ENCODE data around the gene TTYH3. TPM values are rescaled to one million over a fixed set of nuclear protein-coding genes. Genes with fewer than 3 reads are reported as not detected.

TTYH3 gene
- total and polyA plus RNA-seq, 2 of the 13 experiments (the other 11 are each of a cell fraction or from before 2014, with no cell fraction given) = 26.3 to 50.0 TPM

DNA sequence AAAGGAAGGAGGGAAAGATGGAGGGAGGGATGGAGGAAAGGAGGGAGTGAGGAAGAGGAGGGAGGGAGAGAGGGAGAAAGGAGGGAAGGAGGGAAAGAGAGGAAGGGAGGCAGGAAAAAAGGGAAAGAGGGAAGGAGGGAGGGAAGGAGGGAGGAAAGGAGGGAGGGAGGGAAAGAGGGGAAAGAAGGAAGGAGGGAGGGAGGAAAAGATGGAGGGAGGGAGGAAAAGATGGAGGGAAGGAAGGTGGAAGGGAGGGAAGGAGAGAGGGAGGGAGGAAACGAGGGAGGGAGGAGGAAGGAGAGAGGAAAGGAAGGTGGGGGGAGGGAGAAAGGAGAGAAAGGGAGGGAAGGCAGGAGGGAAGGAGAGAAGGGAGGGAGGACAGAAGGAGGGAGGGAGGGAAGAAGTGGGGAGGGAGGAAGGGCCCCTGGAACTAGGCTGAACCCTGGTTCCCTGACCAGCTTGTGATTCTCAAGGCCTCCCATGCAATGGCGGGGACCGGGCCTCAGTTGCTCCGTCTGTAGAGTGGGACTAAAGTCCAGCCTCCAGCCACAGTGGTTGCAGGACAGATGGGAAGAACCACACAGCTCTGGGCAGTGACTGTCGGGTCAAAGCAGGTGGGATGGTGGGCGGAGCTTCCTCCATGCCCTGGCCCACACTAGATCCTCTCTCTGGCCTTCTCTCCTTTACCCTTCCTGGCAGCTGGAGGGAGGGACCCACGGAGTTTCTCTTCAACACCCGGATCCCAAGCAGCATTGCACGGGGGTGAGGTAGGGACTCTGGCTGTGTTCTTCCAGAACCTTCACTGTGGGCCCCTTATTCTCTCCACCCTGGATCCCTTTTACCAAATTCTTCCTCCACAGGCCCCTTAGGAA, 4.3 kb upstream of the TTYH3 start (continued):
- no peak for TF ChIP-seq CREB3 (CRISPR knock-in tag; IDR thresholded peaks at IDR 0.05)
- TF ChIP-seq ZBTB7B (CRISPR knock-in tag; IDR thresholded peaks at IDR 0.05) = no peak; the same call in 1 of the 2 replicates
- peak; percentile 96 for TF ChIP-seq ZMYM3 (CRISPR knock-in tag; IDR thresholded peaks at IDR 0.05)
- no peak for TF ChIP-seq DDIT3 (CRISPR knock-in tag; IDR thresholded peaks at IDR 0.05)
- no peak for TF ChIP-seq POLR2AphosphoS2 (IDR thresholded peaks at IDR 0.05; ENCODE audit: low read depth, low read length)
- no peak for TF ChIP-seq SRSF9 (IDR thresholded peaks at IDR 0.05; ENCODE audit: borderline replicate concordance, insufficient read depth, low read depth, low read length, poor library complexity, severe bottlenecking)
- TF ChIP-seq ZFP36L2 (CRISPR knock-in tag; IDR thresholded peaks at IDR 0.05) = no peak
- TF ChIP-seq ZNF768 (CRISPR knock-in tag; IDR thresholded peaks at IDR 0.05) = peak; percentile 80
- TF ChIP-seq ISX (CRISPR knock-in tag; conservative IDR thresholded peaks at IDR 0.05) = no peak
- TF ChIP-seq ZNF747 (CRISPR knock-in tag; IDR thresholded peaks at IDR 0.05; ENCODE audit: borderline replicate concordance) = no peak
- TF ChIP-seq ZNF24 (IDR thresholded peaks at IDR 0.05) = no peak
- TF ChIP-seq, protein P1, sequence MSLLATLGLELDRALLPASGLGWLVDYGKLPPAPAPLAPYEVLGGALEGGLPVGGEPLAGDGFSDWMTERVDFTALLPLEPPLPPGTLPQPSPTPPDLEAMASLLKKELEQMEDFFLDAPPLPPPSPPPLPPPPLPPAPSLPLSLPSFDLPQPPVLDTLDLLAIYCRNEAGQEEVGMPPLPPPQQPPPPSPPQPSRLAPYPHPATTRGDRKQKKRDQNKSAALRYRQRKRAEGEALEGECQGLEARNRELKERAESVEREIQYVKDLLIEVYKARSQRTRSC (CRISPR knock-in tag; IDR thresholded peaks at IDR 0.05; ENCODE audit: low read depth) = no peak
- no peak for TF ChIP-seq ZFP36 (IDR thresholded peaks at IDR 0.05; ENCODE audit: borderline replicate concordance, low read depth, low read length, partially characterized antibody)
- TF ChIP-seq, protein P2, sequence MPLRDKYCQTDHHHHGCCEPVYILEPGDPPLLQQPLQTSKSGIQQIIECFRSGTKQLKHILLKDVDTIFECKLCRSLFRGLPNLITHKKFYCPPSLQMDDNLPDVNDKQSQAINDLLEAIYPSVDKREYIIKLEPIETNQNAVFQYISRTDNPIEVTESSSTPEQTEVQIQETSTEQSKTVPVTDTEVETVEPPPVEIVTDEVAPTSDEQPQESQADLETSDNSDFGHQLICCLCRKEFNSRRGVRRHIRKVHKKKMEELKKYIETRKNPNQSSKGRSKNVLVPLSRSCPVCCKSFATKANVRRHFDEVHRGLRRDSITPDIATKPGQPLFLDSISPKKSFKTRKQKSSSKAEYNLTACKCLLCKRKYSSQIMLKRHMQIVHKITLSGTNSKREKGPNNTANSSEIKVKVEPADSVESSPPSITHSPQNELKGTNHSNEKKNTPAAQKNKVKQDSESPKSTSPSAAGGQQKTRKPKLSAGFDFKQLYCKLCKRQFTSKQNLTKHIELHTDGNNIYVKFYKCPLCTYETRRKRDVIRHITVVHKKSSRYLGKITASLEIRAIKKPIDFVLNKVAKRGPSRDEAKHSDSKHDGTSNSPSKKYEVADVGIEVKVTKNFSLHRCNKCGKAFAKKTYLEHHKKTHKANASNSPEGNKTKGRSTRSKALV (CRISPR knock-in tag; IDR thresholded peaks at IDR 0.05) = no peak
- TF ChIP-seq NAIF1 (CRISPR knock-in tag; IDR thresholded peaks at IDR 0.05; ENCODE audit: borderline replicate concordance) = no peak
- no peak for TF ChIP-seq RCOR2 (CRISPR knock-in tag; IDR thresholded peaks at IDR 0.05)
- TF ChIP-seq RBFOX2 (IDR thresholded peaks at IDR 0.05; ENCODE audit: low read depth, low read length) = no peak
- no peak for TF ChIP-seq SMARCE1 (IDR thresholded peaks at IDR 0.05; ENCODE audit: borderline replicate concordance)
- TF ChIP-seq HOXA7 (CRISPR knock-in tag; IDR thresholded peaks at IDR 0.05) = no peak
- 0 out of 2 replicates have a peak, but pooled peaks have one; percentile 52 for TF ChIP-seq ZIK1 (CRISPR knock-in tag; IDR thresholded peaks at IDR 0.05; ENCODE audit: borderline replicate concordance, low read depth)
- TF ChIP-seq ZNF713 (CRISPR knock-in tag; IDR thresholded peaks at IDR 0.05) = no peak
- TF ChIP-seq ZBTB34 (CRISPR knock-in tag; IDR thresholded peaks at IDR 0.05) = no peak; the same call in 1 of the 2 replicates

All from HepG2 (cell line).